ENCODE measurements around the gene C12orf76. TPM values are rescaled to one million over a fixed set of nuclear protein-coding genes. Genes with fewer than 3 reads are reported as not detected.

C12orf76 gene
- total and polyA plus RNA-seq, 2 donors (not counting 1 experiment from before 2014, with no cell fraction given) = 21.5 to 28.5 TPM

GRCh38 chr12:110015132-110015531 lies 33.2 kb downstream of the C12orf76 start:
- Histone ChIP-seq H3K27me3 (replicated peaks in 1 of 4; ENCODE audit: control extremely low read depth in 1 of 4, control insufficient read depth in 3 of 4, insufficient read depth in 4 of 4, low read length in 3 of 4) (no peaks in the 10 kb centered on the region), H3K9me3 (ENCODE audit: control extremely low read depth in 1 of 3, control insufficient read depth in 2 of 3, insufficient read depth in 1 of 3, low read length in 2 of 3) (no peaks in the 10 kb centered on the region), H4K20me1 (ENCODE audit: control insufficient read depth, insufficient read depth, low read length, poor library complexity, severe bottlenecking) (no peaks in the 10 kb centered on the region), H3K9ac (ENCODE audit: low read length) (no peak overlapping the region), H3K4me3 (ENCODE audit: control extremely low read depth in 1 of 5, extremely low read depth in 1 of 5, insufficient read depth in 1 of 5, low read depth in 2 of 5, low read length in 4 of 5) (peak overlapping the region in 1 of 5 experiments; percentile 10), H3K36me3 (replicated peaks in 1 of 2; ENCODE audit: control extremely low read depth in 1 of 2, control insufficient read depth in 1 of 2, extremely low read depth in 1 of 2, insufficient read depth in 2 of 2, low read length in 1 of 2) (peaks cover 17 to 54% of the 10 kb centered on the region in 2 experiments), H3K4me2 (replicated peaks; ENCODE audit: low read depth, low read length, poor library complexity, severe bottlenecking) (peak overlapping the region; percentile 55), H3K4me1 (ENCODE audit: control insufficient read depth in 2 of 2, insufficient read depth in 2 of 2, low read length in 2 of 2) (peaks cover 44 to 52% of the 10 kb centered on the region in 2 donors), H3K27ac (ENCODE audit: low read length in 2 of 2) (peak overlapping the region; percentile 64 to 68), H2AFZ (ENCODE audit: insufficient read depth, low read depth, low read length, poor library complexity, severe bottlenecking) (peak overlapping the region; percentile 57), H3K79me2 (ENCODE audit: control insufficient read depth, insufficient read depth, low read length) (peaks cover 89% of the 10 kb centered on the region)
- Mint-ChIP-seq H3K4me1 (peaks cover 45% of the 10 kb centered on the region), H3K27ac (peak overlapping the region; percentile 93), H3K27me3 (no peaks in the 10 kb centered on the region), H3K9me3 (ENCODE audit: insufficient read depth) (no peaks in the 10 kb centered on the region), H3K4me3 (peak overlapping the region; percentile 81)
- CTCF ChIA-PET = interaction anchor here (0.7 to 1.4 kb wide), 3 partner anchors 21 to 70 kb away, joined by 3 to 4 read pairs (median 3); no protein-coding TSS in a partner anchor
- intact Hi-C loops (cut with micrococcal nuclease) = loop anchor here (2.0 kb wide), 2 partner anchors 18 to 42 kb away; no protein-coding TSS in a partner anchor
- POLR2A ChIA-PET = no interaction called here
- TF ChIP-seq EZH2 (IDR thresholded peaks at IDR 0.05; ENCODE audit: borderline replicate concordance, insufficient read depth, low read depth, low read length, poor library complexity, severe bottlenecking) = no peak
- TF ChIP-seq, protein P1, sequence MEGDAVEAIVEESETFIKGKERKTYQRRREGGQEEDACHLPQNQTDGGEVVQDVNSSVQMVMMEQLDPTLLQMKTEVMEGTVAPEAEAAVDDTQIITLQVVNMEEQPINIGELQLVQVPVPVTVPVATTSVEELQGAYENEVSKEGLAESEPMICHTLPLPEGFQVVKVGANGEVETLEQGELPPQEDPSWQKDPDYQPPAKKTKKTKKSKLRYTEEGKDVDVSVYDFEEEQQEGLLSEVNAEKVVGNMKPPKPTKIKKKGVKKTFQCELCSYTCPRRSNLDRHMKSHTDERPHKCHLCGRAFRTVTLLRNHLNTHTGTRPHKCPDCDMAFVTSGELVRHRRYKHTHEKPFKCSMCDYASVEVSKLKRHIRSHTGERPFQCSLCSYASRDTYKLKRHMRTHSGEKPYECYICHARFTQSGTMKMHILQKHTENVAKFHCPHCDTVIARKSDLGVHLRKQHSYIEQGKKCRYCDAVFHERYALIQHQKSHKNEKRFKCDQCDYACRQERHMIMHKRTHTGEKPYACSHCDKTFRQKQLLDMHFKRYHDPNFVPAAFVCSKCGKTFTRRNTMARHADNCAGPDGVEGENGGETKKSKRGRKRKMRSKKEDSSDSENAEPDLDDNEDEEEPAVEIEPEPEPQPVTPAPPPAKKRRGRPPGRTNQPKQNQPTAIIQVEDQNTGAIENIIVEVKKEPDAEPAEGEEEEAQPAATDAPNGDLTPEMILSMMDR (IDR thresholded peaks at IDR 0.05) = peak; percentile 55
- DNase-seq (peak; percentile 75), ATAC-seq (ENCODE audit: low read depth) (no peak)
- WGBS (ENCODE audit: insufficient coverage) = no CpG with 5 or more reads among the region's 2 CpGs

GRCh38 chr12:110012659-110013058 lies 35.7 kb downstream of the C12orf76 start:
- intact Hi-C loops (cut with micrococcal nuclease) = loop anchor here (1.0 kb wide), 3 partner anchors 16 to 132 kb away; partner anchors contain the start of genes C12orf76, GIT2 and GLTP
- H3K27ac ChIP-seq (ENCODE audit: low read length in 2 of 2) = peak overlapping the region; percentile 89 to 97
- H4K20me1 ChIP-seq (ENCODE audit: control insufficient read depth, insufficient read depth, low read length, poor library complexity, severe bottlenecking) = no peaks in the 10 kb centered on the region
- peaks cover 56 to 67% of the 10 kb centered on the region in 2 donors for H3K4me1 ChIP-seq (ENCODE audit: control insufficient read depth in 2 of 2, insufficient read depth in 2 of 2, low read length in 2 of 2)
- H3K4me1 Mint-ChIP-seq = peaks cover 63% of the 10 kb centered on the region
- no peaks in the 10 kb centered on the region for H3K27me3 Mint-ChIP-seq
- H3K4me2 ChIP-seq (replicated peaks; ENCODE audit: low read depth, low read length, poor library complexity, severe bottlenecking) = peak overlapping the region; percentile 72
- ATAC-seq (ENCODE audit: low read depth) = no peak
- ChIA-PET CTCF (interaction anchor here (0.6 to 5.5 kb wide), 9 partner anchors 11 to 160 kb away, joined by 3 to 46 read pairs (median 3); partner anchors contain the start of genes ANKRD13A and GIT2), POLR2A (interaction anchor here (0.9 to 3.7 kb wide), 4 partner anchors 9 to 20 kb away, joined by 3 to 32 read pairs (median 6); partner anchors contain the start of gene ANKRD13A)
- 92% methylated on average over 2 of the region's 4 CpGs for WGBS (ENCODE audit: insufficient coverage)
- peaks cover 7 to 30% of the 10 kb centered on the region in 2 experiments for H3K36me3 ChIP-seq (replicated peaks in 1 of 2; ENCODE audit: control extremely low read depth in 1 of 2, control insufficient read depth in 1 of 2, extremely low read depth in 1 of 2, insufficient read depth in 2 of 2, low read length in 1 of 2)
- no peaks in the 10 kb centered on the region for H3K27me3 ChIP-seq (replicated peaks in 1 of 4; ENCODE audit: control extremely low read depth in 1 of 4, control insufficient read depth in 3 of 4, insufficient read depth in 4 of 4, low read length in 3 of 4)
- H3K4me3 ChIP-seq (ENCODE audit: control extremely low read depth in 1 of 5, extremely low read depth in 1 of 5, insufficient read depth in 1 of 5, low read depth in 2 of 5, low read length in 4 of 5) = peak overlapping the region in 2 of 5 experiments; percentile 30 to 48
- DNase-seq = no peak
- peak overlapping the region; percentile 44 for H3K9ac ChIP-seq (ENCODE audit: low read length)
- H3K9me3 ChIP-seq (ENCODE audit: control extremely low read depth in 1 of 3, control insufficient read depth in 2 of 3, insufficient read depth in 1 of 3, low read length in 2 of 3) = peaks cover 0 to 1% (median 0%) of the 10 kb centered on the region in 3 donors
- H3K9me3 Mint-ChIP-seq (ENCODE audit: insufficient read depth) = no peaks in the 10 kb centered on the region
- peak overlapping the region; percentile 95 for H3K27ac Mint-ChIP-seq
- H3K79me2 ChIP-seq (ENCODE audit: control insufficient read depth, insufficient read depth, low read length) = peaks cover 87% of the 10 kb centered on the region
- TF ChIP-seq, protein P1 (IDR thresholded peaks at IDR 0.05) = no peak
- no peak for TF ChIP-seq EZH2 (IDR thresholded peaks at IDR 0.05; ENCODE audit: borderline replicate concordance, insufficient read depth, low read depth, low read length, poor library complexity, severe bottlenecking)
- H3K4me3 Mint-ChIP-seq = peak overlapping the region; percentile 91
- H2AFZ ChIP-seq (ENCODE audit: insufficient read depth, low read depth, low read length, poor library complexity, severe bottlenecking) = no peak overlapping the region

Data from B cell (primary cell).